ENCODE measurements around the gene SPHK1. TPM values are rescaled to one million over a fixed set of nuclear protein-coding genes. Genes with fewer than 3 reads are reported as not detected.
A peak's percentile ranks its signal among the peaks of the same experiment; 100 is the strongest.

Gene SPHK1
- total RNA-seq, 1 experiment from 2014 or later: 7.7 TPM

- no peaks in the 10 kb centered on the region for H3K27me3 Mint-ChIP-seq (ENCODE audit: insufficient read depth, unreplicated experiment)
- DNase-seq: no peak
- no peak for TF ChIP-seq CTCF (IDR thresholded peaks at IDR 0.05; ENCODE audit: insufficient read depth in 1 of 2, low read depth in 1 of 2, low read length in 1 of 2, severe bottlenecking in 1 of 2, unreplicated experiment in 1 of 2)
- H3K4me1 Mint-ChIP-seq (ENCODE audit: low read depth, unreplicated experiment): no peaks in the 10 kb centered on the region
- ChIA-PET POLR2A (no interaction called here), CTCF (no interaction called here)
- H3K36me3 Mint-ChIP-seq (ENCODE audit: insufficient read depth, unreplicated experiment): peaks cover 61% of the 10 kb centered on the region
- Histone ChIP-seq H3K27me3 (replicated peaks; ENCODE audit: control insufficient read depth, insufficient read depth, low read length) (no peaks in the 10 kb centered on the region), H3K4me3 (ENCODE audit: low read depth, low read length) (no peak overlapping the region), H3K36me3 (ENCODE audit: control insufficient read depth, insufficient read depth, low read length) (peaks cover 3% of the 10 kb centered on the region), H3K9me3 (no peaks in the 10 kb centered on the region), H3K4me1 (no peaks in the 10 kb centered on the region; the same call in 1 of the 2 replicates)
- H3K9me3 Mint-ChIP-seq (ENCODE audit: unreplicated experiment): no peaks in the 10 kb centered on the region
- intact Hi-C loops (cut with micrococcal nuclease; ENCODE audit: unreplicated experiment): no loop called here
- H3K27ac Mint-ChIP-seq (ENCODE audit: unreplicated experiment): no peak overlapping the region
- BruUV-seq (replicated peaks): no TSS peak
- no peak overlapping the region for H3K4me3 Mint-ChIP-seq (ENCODE audit: unreplicated experiment)
Observed at GRCh38 chr17:76391200-76391715, 6.8 kb downstream of the SPHK1 start.

GRCh38 chr17:76394166-76394565, 9.8 kb downstream of the SPHK1 start:
- no peak overlapping the region for H3K4me3 Mint-ChIP-seq (ENCODE audit: unreplicated experiment)
- H3K27me3 Mint-ChIP-seq (ENCODE audit: insufficient read depth, unreplicated experiment): no peaks in the 10 kb centered on the region
- ChIA-PET POLR2A (no interaction called here), CTCF (no interaction called here)
- Histone ChIP-seq H3K4me3 (ENCODE audit: low read depth, low read length) (no peak overlapping the region), H3K27me3 (replicated peaks; ENCODE audit: control insufficient read depth, insufficient read depth, low read length) (no peaks in the 10 kb centered on the region), H3K9me3 (no peaks in the 10 kb centered on the region), H3K4me1 (no peaks in the 10 kb centered on the region), H3K36me3 (ENCODE audit: control insufficient read depth, insufficient read depth, low read length) (peaks cover 9% of the 10 kb centered on the region)
- no peaks in the 10 kb centered on the region for H3K9me3 Mint-ChIP-seq (ENCODE audit: unreplicated experiment)
- no peak for DNase-seq
- TF ChIP-seq CTCF (IDR thresholded peaks at IDR 0.05; ENCODE audit: insufficient read depth in 1 of 2, low read depth in 1 of 2, low read length in 1 of 2, severe bottlenecking in 1 of 2, unreplicated experiment in 1 of 2): no peak
- no TSS peak for BruUV-seq (replicated peaks)
- intact Hi-C loops (cut with micrococcal nuclease; ENCODE audit: unreplicated experiment): no loop called here
- H3K4me1 Mint-ChIP-seq (ENCODE audit: low read depth, unreplicated experiment): no peaks in the 10 kb centered on the region
- H3K27ac Mint-ChIP-seq (ENCODE audit: unreplicated experiment): peak overlapping the region; percentile 23
- peaks cover 58% of the 10 kb centered on the region for H3K36me3 Mint-ChIP-seq (ENCODE audit: insufficient read depth, unreplicated experiment)

GRCh38 chr17:76395980-76396379, 11.6 kb downstream of the SPHK1 start:
- no peaks in the 10 kb centered on the region for H3K27me3 Mint-ChIP-seq (ENCODE audit: insufficient read depth, unreplicated experiment)
- ChIA-PET CTCF (interaction anchor here (0.7 kb wide), 1 partner anchor 91 kb away, joined by 3 read pairs; no protein-coding TSS in a partner anchor), POLR2A (no interaction called here)
- intact Hi-C loops (cut with micrococcal nuclease; ENCODE audit: unreplicated experiment): no loop called here
- H3K4me3 ChIP-seq (ENCODE audit: low read depth, low read length): no peak overlapping the region
- DNase-seq: no peak
- TF ChIP-seq CTCF (IDR thresholded peaks at IDR 0.05; ENCODE audit: insufficient read depth in 1 of 2, low read depth in 1 of 2, low read length in 1 of 2, severe bottlenecking in 1 of 2, unreplicated experiment in 1 of 2): no peak
- H3K27me3 ChIP-seq (replicated peaks; ENCODE audit: control insufficient read depth, insufficient read depth, low read length): no peaks in the 10 kb centered on the region
- no peaks in the 10 kb centered on the region for H3K9me3 ChIP-seq
- no TSS peak for BruUV-seq (replicated peaks)
- H3K4me1 Mint-ChIP-seq (ENCODE audit: low read depth, unreplicated experiment): no peaks in the 10 kb centered on the region
- H3K27ac Mint-ChIP-seq (ENCODE audit: unreplicated experiment): no peak overlapping the region
- H3K36me3 ChIP-seq (ENCODE audit: control insufficient read depth, insufficient read depth, low read length): peaks cover 9% of the 10 kb centered on the region
- no peaks in the 10 kb centered on the region for H3K4me1 ChIP-seq
- H3K9me3 Mint-ChIP-seq (ENCODE audit: unreplicated experiment): no peaks in the 10 kb centered on the region
- no peak overlapping the region for H3K4me3 Mint-ChIP-seq (ENCODE audit: unreplicated experiment)
- peaks cover 54% of the 10 kb centered on the region for H3K36me3 Mint-ChIP-seq (ENCODE audit: insufficient read depth, unreplicated experiment)
